Activated CD4-positive, alpha-beta memory T cell treated with anti-CD3 and anti-CD28 coated beads, Interleukin-2, amount 10 ng/mL, durations not matched to agents 7 days and 5 days (primary cell): ENCODE data around the gene ITLN1. TPM values are rescaled to one million over a fixed set of nuclear protein-coding genes. Genes with fewer than 3 reads are reported as not detected.
A peak's percentile ranks its signal among the peaks of the same experiment; 100 is the strongest.

ENCODE experiments used
- CTCF ChIA-PET: fragments of 350-600 bp; sonication (Branson Sonifier 250); formaldehyde crosslinking; loops from one replicate; lab custom pipeline; 2021; ENCODE audit warnings: antibody characterized with exemption, inconsistent platforms; lab: Charles Lee
- POLR2A ChIA-PET: fragments of 350-600 bp; sonication (Branson Sonifier 250); formaldehyde crosslinking; loops from one replicate; lab custom pipeline; 2021; ENCODE audit warnings: antibody characterized with exemption; lab: Charles Lee
- DNase-seq: peaks from one replicate; pipeline ENCODE4 v3.0.0-alpha.2; 2020
- H3K27ac Mint-ChIP-seq: one replicate; pipeline ENCODE4 v1.8.0; 2021; ENCODE audit warnings: mild to moderate bottlenecking, mixed read lengths
- H3K27me3 Mint-ChIP-seq: one replicate; pipeline ENCODE4 v1.8.0; 2021; ENCODE audit warnings: mixed read lengths
- H3K36me3 Mint-ChIP-seq: one replicate; pipeline ENCODE4 v1.8.0; 2021; ENCODE audit warnings: low read depth, mixed read lengths
- H3K4me1 Mint-ChIP-seq: one replicate; pipeline ENCODE4 v1.8.0; 2021; ENCODE audit warnings: mixed read lengths
- H3K4me3 Mint-ChIP-seq: one replicate; pipeline ENCODE4 v1.8.0; 2021; ENCODE audit warnings: mild to moderate bottlenecking, mixed read lengths
- H3K9me3 Mint-ChIP-seq: one replicate; pipeline ENCODE4 v1.8.0; 2021; ENCODE audit warnings: mixed read lengths
- total RNA-seq, 2 experiments: library from RNA; stranded (reverse); gene quantifications; one replicate each; pipeline ENCODE4 v1.2.3, GENCODE V29; 2021

Gene ITLN1
- total RNA-seq, 2 experiments from 2014 or later, result not detected

- no peaks in the 10 kb centered on the region for H3K9me3 Mint-ChIP-seq
- POLR2A ChIA-PET, result interaction anchor here (1.0 to 1.2 kb wide), 2 partner anchors 32 to 148 kb away, joined by 3 read pairs; no protein-coding TSS in a partner anchor
- peak; percentile 80 for DNase-seq
- H3K27me3 Mint-ChIP-seq, result no peaks in the 10 kb centered on the region
- no peak overlapping the region for H3K27ac Mint-ChIP-seq
- peaks cover 18% of the 10 kb centered on the region for H3K4me1 Mint-ChIP-seq
- no peaks in the 10 kb centered on the region for H3K36me3 Mint-ChIP-seq
- H3K4me3 Mint-ChIP-seq, result no peak overlapping the region
- CTCF ChIA-PET, result interaction anchor here (0.9 to 6.3 kb wide), 17 partner anchors 26 to 159 kb away, joined by 3 to 79 read pairs (median 5); partner anchors contain the start of genes ITLN2 and LY9
These were observed 54.4 kb downstream of the ITLN1 start for GRCh38 chr1:160830321-160831153.

- POLR2A ChIA-PET, result interaction anchor here (1.0 kb wide), 1 partner anchor 147 kb away, joined by 3 read pairs; no protein-coding TSS in a partner anchor
- H3K36me3 Mint-ChIP-seq, result no peaks in the 10 kb centered on the region
- H3K4me3 Mint-ChIP-seq, result no peak overlapping the region
- no peaks in the 10 kb centered on the region for H3K9me3 Mint-ChIP-seq
- no peaks in the 10 kb centered on the region for H3K27me3 Mint-ChIP-seq
- H3K27ac Mint-ChIP-seq, result no peak overlapping the region
- CTCF ChIA-PET, result interaction anchor here (0.8 to 6.3 kb wide), 14 partner anchors 26 to 160 kb away, joined by 3 to 79 read pairs (median 6); partner anchors contain the start of genes ITLN2 and LY9
- H3K4me1 Mint-ChIP-seq, result peaks cover 12% of the 10 kb centered on the region
- no peak for DNase-seq
These were observed 55.2 kb downstream of the ITLN1 start for GRCh38 chr1:160829766-160830165.

- H3K9me3 Mint-ChIP-seq, result no peaks in the 10 kb centered on the region
- no peaks in the 10 kb centered on the region for H3K36me3 Mint-ChIP-seq
- CTCF ChIA-PET, result interaction anchor here (0.8 to 6.3 kb wide), 3 partner anchors 47 to 163 kb away, joined by 3 to 79 read pairs (median 3); no protein-coding TSS in a partner anchor
- no peaks in the 10 kb centered on the region for H3K27me3 Mint-ChIP-seq
- peaks cover 5% of the 10 kb centered on the region for H3K4me1 Mint-ChIP-seq
- POLR2A ChIA-PET, result no interaction called here
- H3K4me3 Mint-ChIP-seq, result no peak overlapping the region
- H3K27ac Mint-ChIP-seq, result no peak overlapping the region
- no peak for DNase-seq
These were observed 57.6 kb downstream of the ITLN1 start for GRCh38 chr1:160827418-160827817.

- ChIA-PET POLR2A (no interaction called here), CTCF (interaction anchor here (0.9 to 6.3 kb wide), 3 partner anchors 46 to 145 kb away, joined by 3 to 79 read pairs (median 3); no protein-coding TSS in a partner anchor)
- peaks cover 5% of the 10 kb centered on the region for H3K4me1 Mint-ChIP-seq
- H3K27me3 Mint-ChIP-seq, result no peaks in the 10 kb centered on the region
- H3K9me3 Mint-ChIP-seq, result no peaks in the 10 kb centered on the region
- DNase-seq, result no peak
- H3K4me3 Mint-ChIP-seq, result no peak overlapping the region
- no peaks in the 10 kb centered on the region for H3K36me3 Mint-ChIP-seq
- no peak overlapping the region for H3K27ac Mint-ChIP-seq
These were observed 58.4 kb downstream of the ITLN1 start for GRCh38 chr1:160826546-160826945.

Other genes with a start within 250 kb of the ITLN1 start
- gene SLAMF1, start 238.1 kb downstream of the ITLN1 start, total RNA-seq, result 100 to 1,000 TPM; 106 to 113 TPM
- gene CD48, start 173.4 kb downstream of the ITLN1 start, total RNA-seq, result 100 to 1,000 TPM; 403 to 404 TPM
- gene SLAMF7, start 145.9 kb downstream of the ITLN1 start, total RNA-seq, result 10 to 100 TPM; 13.7 to 15.3 TPM
- gene LY9, start 89.0 kb downstream of the ITLN1 start, total RNA-seq, result 10 to 100 TPM; 46.4 to 49.9 TPM
- gene CD244, start 22.3 kb downstream of the ITLN1 start, total RNA-seq, result 1 to 10 TPM; 2.0 to 2.3 TPM
- not detected for gene ITLN2, start 69.6 kb upstream of the ITLN1 start, total RNA-seq
- 10 to 100 TPM; 13.9 to 16.2 TPM for gene F11R, start 136.0 kb upstream of the ITLN1 start, total RNA-seq
- 10 to 100 TPM; 56.1 to 63.8 TPM for gene TSTD1, start 153.8 kb upstream of the ITLN1 start, total RNA-seq
- gene USF1, start 160.8 kb upstream of the ITLN1 start, total RNA-seq, result 10 to 100 TPM; 67.4 to 68.0 TPM
- 100 to 1,000 TPM; 331 to 339 TPM for gene ARHGAP30, start 184.7 kb upstream of the ITLN1 start, total RNA-seq
- gene NECTIN4, start 204.4 kb upstream of the ITLN1 start, total RNA-seq, result not detected
- 1 to 10 TPM; 1.2 TPM for gene KLHDC9, start 213.2 kb upstream of the ITLN1 start, total RNA-seq
- 10 to 100 TPM; 76.6 to 78.8 TPM for gene PFDN2, start 232.9 kb upstream of the ITLN1 start, total RNA-seq
- 10 to 100 TPM; 50.8 to 51.5 TPM for gene NIT1, start 232.9 kb upstream of the ITLN1 start, total RNA-seq
- gene DEDD, start 247.5 kb upstream of the ITLN1 start, total RNA-seq, result 10 to 100 TPM; 38.2 to 40.0 TPM